A549 treated with ZK216348 at 1 μM for 4 hours (cell line): ENCODE measurements around the gene GSK3A. TPM values are rescaled to one million over a fixed set of nuclear protein-coding genes. Genes with fewer than 3 reads are reported as not detected.

Experiments
- total RNA-seq: library from RNA; stranded (reverse); fragments of 200-300 nt; extraction: Qiagen RNA extraction; gene quantifications from 5 replicates; pipeline ENCODE4 v1.2.3, GENCODE V29; 2022; ENCODE audit warnings: low read depth

GSK3A gene
- 99.0 to 169 TPM (median 161 TPM) in 5 replicates for total RNA-seq

GRCh38 chr19:42242512-42243409 lies at the start of gene GSK3A:
Gene GSK3A (minus strand): TSS chr19:42242602. CDS start chr19:42242465, 137 bp downstream.

GRCh38 chr19:42268704-42269477 lies 26.5 kb upstream of the GSK3A start, which contains the start of gene CIC:
Gene CIC (plus strand): TSS chr19:42269252. CDS start chr19:42271784, 2,532 bp downstream.

GRCh38 chr19:42254850-42255765 lies 12.7 kb upstream of the GSK3A start, which contains the start of gene ERF:
Gene ERF (minus strand): TSS chr19:42255128. CDS start chr19:42254999, 129 bp downstream.

GRCh38 chr19:42219812-42220750 lies 22.3 kb downstream of the GSK3A start, which contains the start of gene ZNF526:
Gene ZNF526 (plus strand): TSS chr19:42220312. CDS start chr19:42224404, 4,092 bp downstream.

GRCh38 chr19:42217520-42218437 lies 24.6 kb downstream of the GSK3A start, which contains the start of gene DEDD2:
Gene DEDD2 (minus strand): TSS chr19:42217677. CDS start chr19:42217007, 670 bp downstream.

Other genes starting within 250 kb of the GSK3A start
- gene ATP1A3, start 248.4 kb downstream of the GSK3A start, total RNA-seq: 2.0 to 6.2 TPM (median 5.0 TPM) in 5 replicates
- gene GRIK5, start 172.4 kb downstream of the GSK3A start, total RNA-seq: 0.21 to 1.0 TPM (median 0.60 TPM) in 5 replicates
- 21.8 to 39.4 TPM (median 36.5 TPM) in 5 replicates for gene ZNF574, start 166.4 kb downstream of the GSK3A start, total RNA-seq
- 0.14 to 1.2 TPM (median 0.41 TPM) in 5 replicates for gene POU2F2, start 110.2 kb downstream of the GSK3A start, total RNA-seq
- 43.1 to 88.7 TPM (median 75.9 TPM) in 5 replicates for gene DEDD2, start 24.9 kb downstream of the GSK3A start, total RNA-seq
- gene ZNF526, start 22.3 kb downstream of the GSK3A start, total RNA-seq: 13.2 to 22.4 TPM (median 19.7 TPM) in 5 replicates
- gene ERF, start 12.5 kb upstream of the GSK3A start, total RNA-seq: 110 to 131 TPM (median 125 TPM) in 5 replicates
- 26.5 to 63.0 TPM (median 56.8 TPM) in 5 replicates for gene CIC, start 26.6 kb upstream of the GSK3A start, total RNA-seq
- 3.5 to 4.9 TPM (median 3.7 TPM) in 5 replicates for gene PRR19, start 59.5 kb upstream of the GSK3A start, total RNA-seq
- 111 to 154 TPM (median 141 TPM) in 5 replicates for gene PAFAH1B3, start 60.0 kb upstream of the GSK3A start, total RNA-seq
- gene TMEM145, start 70.7 kb upstream of the GSK3A start, total RNA-seq: 2.5 to 3.9 TPM (median 3.2 TPM) in 5 replicates
- 17.9 to 30.2 TPM (median 26.0 TPM) in 5 replicates for gene MEGF8, start 83.0 kb upstream of the GSK3A start, total RNA-seq
- gene CNFN, start 147.7 kb upstream of the GSK3A start, total RNA-seq: 35.4 to 51.0 TPM (median 43.8 TPM) in 5 replicates
- 1.3 to 3.0 TPM (median 2.0 TPM) in 5 replicates for gene LIPE, start 184.8 kb upstream of the GSK3A start, total RNA-seq
- gene CXCL17, start 200.3 kb upstream of the GSK3A start, total RNA-seq: 0.39 TPM in 1 of 5 replicates, not detected in the others